CD4-positive, CD25-positive, alpha-beta regulatory T cell (primary cell): ENCODE data around the gene DNAJC3. TPM values are rescaled to one million over a fixed set of nuclear protein-coding genes. Genes with fewer than 3 reads are reported as not detected.
A peak's percentile ranks its signal among the peaks of the same experiment; 100 is the strongest.
"Not testable (repeated sequence)": the region's sequence is repeated elsewhere in the genome, so short reads cannot be mapped to it uniquely, and the experiment has no call there.

Experiments used
- ATAC-seq, 2 donors: fragments of 150-1000 bp; cut with Tn5 transposase; one replicate each; pipeline ENCODE4 v1.10.0; 2021; ENCODE audit warnings: low read depth in 2 of 2, moderate number of reproducible peaks in 2 of 2, moderate library complexity in 1 of 2
- DNase-seq, 3 donors: peaks; one replicate each; pipeline versions ENCODE4 v3.0.0 to v3.0.0-alpha.2; 2012 to 2022; ENCODE audit warnings: mixed read lengths in 1 of 3
- H3K27ac ChIP-seq: one replicate; pipeline ENCODE4 v1.7.0; 2013; ENCODE audit warnings: mild to moderate bottlenecking, low read length; ENCODE audit not compliant: insufficient read depth, poor library complexity, severe bottlenecking
- H3K27me3 ChIP-seq: one replicate; pipeline ENCODE4 v1.7.0; 2013; ENCODE audit warnings: low read length; ENCODE audit not compliant: control insufficient read depth, insufficient read depth
- H3K36me3 ChIP-seq: one replicate; pipeline ENCODE4 v1.7.0; 2013; ENCODE audit warnings: mild to moderate bottlenecking, low read length, moderate library complexity; ENCODE audit not compliant: control insufficient read depth, insufficient read depth
- H3K4me1 ChIP-seq: 2 replicates; pipeline ENCODE4 v1.7.0; 2013; ENCODE audit warnings: mild to moderate bottlenecking, low read length; ENCODE audit not compliant: insufficient read depth, control insufficient read depth, poor library complexity, severe bottlenecking
- H3K4me3 ChIP-seq: one replicate; pipeline ENCODE4 v1.7.0; 2013; ENCODE audit warnings: low read depth, mild to moderate bottlenecking, low read length, moderate library complexity
- H3K9me3 ChIP-seq, 2 experiments: 1 replicate in 1 of 2; 2 replicates in 1 of 2; pipeline ENCODE4 v1.7.0; 2013; ENCODE audit warnings: low read length in 2 of 2, mild to moderate bottlenecking in 1 of 2, moderate library complexity in 1 of 2; ENCODE audit not compliant: control insufficient read depth in 2 of 2
- H3K27ac Mint-ChIP-seq, 3 donors: one replicate each; pipeline ENCODE4 v1.8.0; 2020 to 2022; ENCODE audit warnings: mild to moderate bottlenecking in 3 of 3, mixed read lengths in 3 of 3, moderate library complexity in 2 of 3
- H3K27me3 Mint-ChIP-seq: one replicate; pipeline ENCODE4 v1.8.0; 2022; ENCODE audit warnings: mild to moderate bottlenecking, mixed read lengths
- H3K36me3 Mint-ChIP-seq: one replicate; pipeline ENCODE4 v1.8.0; 2020; ENCODE audit warnings: mixed read lengths
- H3K4me1 Mint-ChIP-seq, 4 donors: one replicate each; pipeline ENCODE4 v1.8.0; 2020 to 2022; ENCODE audit warnings: mixed read lengths in 4 of 4, mild to moderate bottlenecking in 1 of 4
- H3K4me3 Mint-ChIP-seq, 4 donors: one replicate each; pipeline ENCODE4 v1.8.0; 2020 to 2022; ENCODE audit warnings: mild to moderate bottlenecking in 4 of 4, mixed read lengths in 4 of 4, moderate library complexity in 3 of 4
- H3K9me3 Mint-ChIP-seq, 7 donors: one replicate each; pipeline ENCODE4 v1.8.0; 2020 to 2022; ENCODE audit warnings: mixed read lengths in 7 of 7, mild to moderate bottlenecking in 3 of 7, moderate library complexity in 2 of 7
- polyA plus RNA-seq, 4 donors: library from polyadenylated mRNA; unstranded; fragments of 300-500 nt; fragmentation: Illumina TruSeq; gene quantifications; one replicate each; pipeline ENCODE4 v1.2.3, GENCODE V29; 2021
- total RNA-seq: library from RNA; stranded (reverse); gene quantifications from one replicate; pipeline ENCODE4 v1.2.3, GENCODE V29; 2022

Gene DNAJC3
- total and polyA plus RNA-seq, 5 donors from 2014 or later, result 11.1 to 22.4 (median 15.0) TPM

DNA sequence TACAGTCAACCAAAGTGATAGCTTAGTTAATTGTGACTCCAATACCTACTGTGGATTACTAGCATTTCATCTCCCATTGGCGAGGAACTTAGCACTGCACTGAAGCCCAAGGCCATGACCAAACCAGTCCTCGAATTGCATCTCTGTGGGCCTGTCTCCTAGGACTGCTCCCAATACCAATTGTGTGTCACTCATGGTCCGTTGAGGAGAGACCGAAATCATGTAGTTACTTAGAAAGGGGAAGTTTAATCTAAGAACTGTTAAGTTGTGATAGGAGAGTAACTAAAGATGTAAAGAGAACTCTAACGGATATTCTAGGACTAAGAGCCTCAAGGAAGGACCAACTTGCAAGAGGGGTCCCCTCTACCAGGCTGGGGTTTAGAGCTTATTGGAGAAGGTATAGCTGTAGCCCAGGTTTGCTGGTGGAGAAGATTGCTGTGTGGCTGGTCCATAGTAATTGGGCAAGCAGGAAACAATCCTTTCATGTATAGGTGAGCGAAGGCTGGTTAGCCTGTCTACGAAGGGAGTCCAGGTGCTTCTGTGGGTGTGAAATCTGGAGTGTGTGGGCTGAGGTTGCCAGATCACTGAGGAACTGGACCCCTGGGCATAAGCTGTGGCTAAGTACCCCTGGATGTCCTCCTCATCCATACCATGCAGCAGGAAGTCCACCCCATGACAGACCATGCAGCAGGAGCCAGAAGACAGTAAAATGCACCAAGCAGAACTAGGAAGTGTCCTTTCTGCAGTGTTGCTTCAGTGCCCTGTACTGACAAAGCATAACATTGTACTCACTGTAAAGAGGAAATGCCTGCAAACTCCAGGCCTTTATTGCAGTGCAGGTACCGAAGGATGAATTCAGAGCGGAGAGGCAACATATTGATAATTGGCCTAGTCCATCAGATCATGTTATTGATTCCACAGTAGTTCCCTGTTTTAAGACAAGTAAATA, 30.8 kb downstream of the DNAJC3 start:
- DNase-seq, result no peak
- ATAC-seq, result no peak
- peak overlapping the region in 2 of 3 donors; percentile 72 to 89 for H3K27ac Mint-ChIP-seq
- peak overlapping the region in 1 of 4 donors; percentile 65 for H3K4me3 Mint-ChIP-seq
- Histone ChIP-seq H3K4me3 (no peak overlapping the region), H3K27me3 (no peaks in the 10 kb centered on the region), H3K27ac (no peak overlapping the region), H3K36me3 (peaks cover 29% of the 10 kb centered on the region), H3K4me1 (peaks cover 22% of the 10 kb centered on the region), H3K9me3 (no peaks in the 10 kb centered on the region)
- peaks cover 25 to 47% (median 39%) of the 10 kb centered on the region in 4 donors for H3K4me1 Mint-ChIP-seq
- peaks cover 0 to 1% (median 0%) of the 10 kb centered on the region in 7 donors for H3K9me3 Mint-ChIP-seq
- no peaks in the 10 kb centered on the region for H3K27me3 Mint-ChIP-seq
- peaks cover 26% of the 10 kb centered on the region for H3K36me3 Mint-ChIP-seq

- no peak overlapping the region for H3K4me3 Mint-ChIP-seq
- H3K27ac ChIP-seq, result no peak overlapping the region
Observed at GRCh38 chr13:95708391-95708774, 31.4 kb downstream of the DNAJC3 start.

DNA sequence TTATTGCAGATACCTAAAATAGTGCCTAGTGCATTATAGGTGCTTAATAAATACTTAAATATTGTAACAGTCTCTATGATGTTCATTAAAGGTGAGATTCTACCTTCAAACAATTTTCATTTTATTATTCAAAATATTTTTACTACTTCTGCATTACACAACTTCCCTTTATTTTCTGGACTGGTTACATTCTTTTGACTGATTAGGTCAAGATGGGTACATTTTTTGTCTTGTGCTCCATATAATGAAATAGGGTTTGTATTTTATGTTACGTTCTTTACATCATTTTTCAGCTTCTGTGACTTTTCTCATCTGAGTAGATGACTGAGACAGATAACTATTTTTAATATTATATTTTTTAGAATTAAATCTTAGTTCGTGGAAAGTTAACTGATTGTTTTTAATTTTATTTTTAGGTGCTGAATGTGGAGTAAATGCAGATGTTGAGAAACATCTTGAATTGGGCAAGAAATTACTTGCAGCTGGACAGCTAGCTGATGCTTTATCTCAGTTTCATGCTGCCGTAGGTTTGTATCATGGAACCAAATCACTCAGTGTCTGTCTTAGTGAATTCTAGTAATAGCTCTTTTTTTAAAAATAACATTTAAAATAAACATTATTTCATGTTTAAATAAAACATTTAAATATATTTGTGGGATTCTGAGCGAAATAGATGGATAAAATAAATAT, 32.0 kb downstream of the DNAJC3 start:
- no peak for DNase-seq
- peaks cover 37% of the 10 kb centered on the region for H3K36me3 Mint-ChIP-seq
- Histone ChIP-seq H3K27ac (no peak overlapping the region), H3K4me1 (peaks cover 22% of the 10 kb centered on the region), H3K27me3 (no peaks in the 10 kb centered on the region), H3K9me3 (no peaks in the 10 kb centered on the region), H3K36me3 (peaks cover 38% of the 10 kb centered on the region), H3K4me3 (no peak overlapping the region)
- peaks cover 0 to 4% (median 0%) of the 10 kb centered on the region in 7 donors for H3K9me3 Mint-ChIP-seq
- H3K4me3 Mint-ChIP-seq, result no peak overlapping the region
- H3K27ac Mint-ChIP-seq, result peak overlapping the region in 1 of 3 donors; percentile 37
- H3K4me1 Mint-ChIP-seq, result peaks cover 29 to 37% (median 35%) of the 10 kb centered on the region in 4 donors
- no peaks in the 10 kb centered on the region for H3K27me3 Mint-ChIP-seq
- ATAC-seq, result no peak

More at GRCh38 chr13:95708391-95708774, 31.4 kb downstream of the DNAJC3 start:
- Mint-ChIP-seq H3K36me3 (peaks cover 33% of the 10 kb centered on the region), H3K4me1 (peaks cover 29 to 40% (median 37%) of the 10 kb centered on the region in 4 donors), H3K27ac (peak overlapping the region in 2 of 3 donors; percentile 34 to 37), H3K9me3 (peaks cover 0 to 4% (median 0%) of the 10 kb centered on the region in 7 donors), H3K27me3 (no peaks in the 10 kb centered on the region)
- ATAC-seq, result no peak
- Histone ChIP-seq H3K27me3 (no peaks in the 10 kb centered on the region), H3K9me3 (no peaks in the 10 kb centered on the region), H3K36me3 (peaks cover 33% of the 10 kb centered on the region), H3K4me3 (no peak overlapping the region), H3K4me1 (peaks cover 22% of the 10 kb centered on the region)
- no peak for DNase-seq

DNA sequence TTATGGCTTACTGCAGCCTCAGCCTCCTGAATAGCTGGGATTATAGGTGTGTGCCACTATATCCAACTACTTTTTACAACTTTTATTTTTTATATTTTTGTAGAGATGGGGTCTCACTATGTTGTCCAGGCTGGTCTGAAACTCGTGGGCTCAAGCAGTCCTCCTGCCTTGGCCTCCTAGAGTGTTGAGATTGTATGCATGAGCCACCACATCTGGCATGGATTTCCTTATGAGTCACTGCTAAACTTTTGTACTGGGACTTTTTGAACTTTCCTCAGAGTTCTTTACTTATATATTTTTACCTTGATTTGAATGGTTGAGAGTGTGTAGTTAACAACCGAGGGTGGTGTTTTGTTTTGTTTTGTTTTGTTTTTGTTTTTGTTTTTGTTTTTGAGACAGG, 33.4 kb downstream of the DNAJC3 start:
- no peak for ATAC-seq
- peaks cover 45% of the 10 kb centered on the region for H3K36me3 Mint-ChIP-seq
- Histone ChIP-seq H3K9me3 (no peaks in the 10 kb centered on the region), H3K27me3 (no peaks in the 10 kb centered on the region), H3K4me3 (no peak overlapping the region), H3K27ac (no peak overlapping the region), H3K4me1 (peaks cover 22% of the 10 kb centered on the region), H3K36me3 (peaks cover 39% of the 10 kb centered on the region)
- DNase-seq, result no peak
- no peak overlapping the region for H3K27ac Mint-ChIP-seq
- no peaks in the 10 kb centered on the region for H3K27me3 Mint-ChIP-seq
- peaks cover 0 to 4% (median 0%) of the 10 kb centered on the region in 7 donors for H3K9me3 Mint-ChIP-seq
- H3K4me1 Mint-ChIP-seq, result peaks cover 21 to 37% (median 28%) of the 10 kb centered on the region in 4 donors
- H3K4me3 Mint-ChIP-seq, result no peak overlapping the region

GRCh38 chr13:95712846-95713245, 35.9 kb downstream of the DNAJC3 start:
- H3K9me3 ChIP-seq, H3K4me3 ChIP-seq, H3K4me1 ChIP-seq, H3K27me3 Mint-ChIP-seq, H3K27ac ChIP-seq, H3K4me3 Mint-ChIP-seq, H3K27me3 ChIP-seq, H3K9me3 Mint-ChIP-seq, ATAC-seq, DNase-seq: not testable (repeated sequence)
- peaks cover 37% of the 10 kb centered on the region for H3K36me3 ChIP-seq
- peaks cover 56% of the 10 kb centered on the region for H3K36me3 Mint-ChIP-seq
- peaks cover 3 to 26% (median 13%) of the 10 kb centered on the region in 4 donors for H3K4me1 Mint-ChIP-seq
- H3K27ac Mint-ChIP-seq, result peak overlapping the region in 1 of 3 donors; percentile 6

DNA sequence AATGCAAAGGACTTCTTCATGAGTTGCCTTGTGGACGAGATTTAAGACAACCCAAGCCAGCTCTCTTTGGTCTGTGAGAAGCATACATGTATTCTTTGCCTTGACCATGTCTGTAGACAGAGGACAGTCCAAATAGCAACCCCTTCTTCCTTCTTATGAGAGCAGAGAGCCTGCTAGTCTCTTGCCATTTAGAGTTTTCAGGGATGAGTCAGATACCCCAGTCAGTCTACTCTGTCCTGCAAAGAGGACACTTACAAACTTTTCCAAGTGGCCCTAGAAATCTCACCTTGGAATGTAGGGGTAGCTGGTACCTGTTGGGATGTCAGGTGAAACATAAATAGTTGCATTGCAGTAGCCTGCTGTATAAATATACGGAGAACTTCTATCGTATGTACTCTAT, 36.7 kb downstream of the DNAJC3 start:
- no peaks in the 10 kb centered on the region for H3K9me3 ChIP-seq
- DNase-seq (no peak), ATAC-seq (no peak)
- Mint-ChIP-seq H3K4me1 (peaks cover 0 to 19% (median 10%) of the 10 kb centered on the region in 4 donors), H3K27ac (no peak overlapping the region), H3K9me3 (peaks cover 0 to 4% (median 0%) of the 10 kb centered on the region in 7 donors), H3K27me3 (no peaks in the 10 kb centered on the region), H3K36me3 (peaks cover 58% of the 10 kb centered on the region), H3K4me3 (no peak overlapping the region)
- H3K27me3 ChIP-seq, result no peaks in the 10 kb centered on the region
- H3K4me3 ChIP-seq, result no peak overlapping the region
- H3K27ac ChIP-seq, result no peak overlapping the region
- H3K4me1 ChIP-seq, result no peaks in the 10 kb centered on the region
- peaks cover 35% of the 10 kb centered on the region for H3K36me3 ChIP-seq

- DNase-seq (no peak), ATAC-seq (no peak)
Observed at GRCh38 chr13:95714142-95714832, 37.3 kb downstream of the DNAJC3 start.

More at GRCh38 chr13:95714142-95714832, 37.3 kb downstream of the DNAJC3 start:
- Mint-ChIP-seq H3K4me1 (peaks cover 0 to 21% (median 9%) of the 10 kb centered on the region in 4 donors), H3K9me3 (peaks cover 0 to 4% (median 0%) of the 10 kb centered on the region in 7 donors), H3K4me3 (no peak overlapping the region), H3K27me3 (no peaks in the 10 kb centered on the region), H3K36me3 (peaks cover 62% of the 10 kb centered on the region), H3K27ac (peak overlapping the region in 1 of 3 donors; percentile 42)
- Histone ChIP-seq H3K9me3 (no peaks in the 10 kb centered on the region), H3K4me3 (no peak overlapping the region), H3K4me1 (no peaks in the 10 kb centered on the region), H3K27ac (no peak overlapping the region), H3K27me3 (no peaks in the 10 kb centered on the region), H3K36me3 (peaks cover 32% of the 10 kb centered on the region)
